Gastroesophageal sphincter (tissue), 4 donors: Measurements from ENCODE around the gene ZNF74. TPM values are rescaled to one million over a fixed set of nuclear protein-coding genes. Genes with fewer than 3 reads are reported as not detected.
A peak's percentile ranks its signal among the peaks of the same experiment; 100 is the strongest.

Experiments
- ATAC-seq: fragments of 150-250 bp; one replicate; pipeline ENCODE4 v1.9.1; 2016; ENCODE audit warnings: mild to moderate bottlenecking, moderate library complexity
- H3K27ac ChIP-seq, 4 donors: fragments of 200-600 bp; sonication (generic) in 3 of 4; 1 replicate in 3 of 4; 2 replicates in 1 of 4; pipeline ENCODE4 v1.5.1; 2016 to 2019
- H3K27me3 ChIP-seq: fragments of 200-600 bp; sonication (generic); one replicate; pipeline ENCODE4 v1.5.1; 2019
- H3K36me3 ChIP-seq, 2 donors: fragments of 200-600 bp; sonication (generic); one replicate each; pipeline ENCODE4 v1.5.1; 2019; ENCODE audit warnings: control low read depth in 1 of 2
- H3K4me1 ChIP-seq, 3 donors: fragments of 200-600 bp; sonication (generic); 1 replicate in 2 of 3; 2 replicates in 1 of 3; pipeline ENCODE4 v1.5.1; 2016 to 2019; ENCODE audit warnings: control low read depth in 2 of 3
- H3K4me3 ChIP-seq, 2 donors: fragments of 200-600 bp; sonication (generic); one replicate each; pipeline ENCODE4 v1.5.1; 2019; ENCODE audit warnings: mild to moderate bottlenecking in 1 of 2, moderate library complexity in 1 of 2
- H3K9me3 ChIP-seq, 3 donors: fragments of 200-600 bp; sonication (generic); one replicate each; pipeline ENCODE4 v1.5.1; 2017 to 2019; ENCODE audit warnings: control low read depth in 2 of 3
- EP300 ChIP-seq: sonication (generic); formaldehyde crosslinking; IDR thresholded peaks from one replicate; pipeline ENCODE4 v1.6.1; 2017; ENCODE audit warnings: antibody characterized with exemption, mild to moderate bottlenecking
- POLR2A ChIP-seq, 2 donors: fragments of 450-650 bp; IDR thresholded peaks; one replicate each; pipeline ENCODE4 v1.6.1; 2017; ENCODE audit warnings: antibody characterized with exemption in 2 of 2, mild to moderate bottlenecking in 2 of 2, moderate library complexity in 1 of 2
- POLR2AphosphoS5 ChIP-seq: sonication (generic); formaldehyde crosslinking; IDR thresholded peaks from one replicate; pipeline ENCODE4 v1.6.1; 2017; ENCODE audit warnings: antibody characterized with exemption
- WGBS, 2 donors: methylation state at CpG; one replicate each; pipeline ENCODE4 v1.1.5; 2018; ENCODE audit warnings: low coverage in 1 of 2; 5-methylcytosine and 5-hydroxymethylcytosine counted together
- total RNA-seq, 4 donors: library from RNA; depleted of rRNA; stranded (reverse); fragments of >200 nt; gene quantifications; one replicate each; pipeline ENCODE4 v1.1.0, GENCODE V29; 2016
- TF ChIP-seq, protein P1 (sequence below), 4 experiments: fragments of 200-600 bp in 2 of 4; fragments of 450-650 bp in 2 of 4; sonication (generic) in 1 of 4; IDR thresholded peaks; one replicate each; pipeline ENCODE4 v1.5.1; 2017 to 2019; ENCODE audit warnings: antibody characterized with exemption in 4 of 4, mild to moderate bottlenecking in 2 of 4, moderate library complexity in 2 of 4

ZNF74 gene
- total RNA-seq, 4 donors from 2014 or later: 8.6 to 19.9 (median 11.1) TPM

DNA sequence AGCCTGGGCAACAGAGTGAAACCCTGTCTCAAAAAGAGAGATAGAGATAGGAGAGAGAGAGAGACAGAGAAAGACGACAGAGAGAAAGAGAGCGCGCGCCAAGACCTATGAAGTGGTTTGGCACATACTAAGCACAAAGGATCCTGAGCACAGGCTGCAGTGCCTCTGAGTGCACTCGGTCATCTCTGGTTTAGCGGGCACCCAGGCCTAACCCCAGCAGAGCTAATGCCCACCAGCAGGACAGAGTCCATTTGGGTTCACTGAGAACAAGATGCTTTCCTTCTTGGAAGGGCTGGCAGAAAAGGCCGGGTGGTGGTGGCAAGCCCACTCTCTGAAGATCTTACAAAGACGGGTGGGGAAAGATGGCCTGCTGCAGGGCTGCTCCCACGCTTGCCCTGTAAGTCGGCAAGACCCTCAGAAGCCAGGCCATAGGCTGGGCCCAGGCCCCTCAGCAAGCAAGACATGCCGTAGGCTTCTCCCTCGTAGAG lies 40.4 kb downstream of the ZNF74 start:
- 90% methylated on average over 2 to 11 of the region's 12 CpGs for WGBS, 2 donors
- Histone ChIP-seq H3K27me3 (peaks cover 20% of the 10 kb centered on the region), H3K27ac (no peak overlapping the region), H3K4me3 (no peak overlapping the region), H3K9me3 (no peaks in the 10 kb centered on the region), H3K36me3 (peaks cover 0 to 15% of the 10 kb centered on the region in 2 donors), H3K4me1 (peaks cover 0 to 82% (median 21%) of the 10 kb centered on the region in 3 donors)
- TF ChIP-seq POLR2AphosphoS5: no peak
- TF ChIP-seq, protein P1, sequence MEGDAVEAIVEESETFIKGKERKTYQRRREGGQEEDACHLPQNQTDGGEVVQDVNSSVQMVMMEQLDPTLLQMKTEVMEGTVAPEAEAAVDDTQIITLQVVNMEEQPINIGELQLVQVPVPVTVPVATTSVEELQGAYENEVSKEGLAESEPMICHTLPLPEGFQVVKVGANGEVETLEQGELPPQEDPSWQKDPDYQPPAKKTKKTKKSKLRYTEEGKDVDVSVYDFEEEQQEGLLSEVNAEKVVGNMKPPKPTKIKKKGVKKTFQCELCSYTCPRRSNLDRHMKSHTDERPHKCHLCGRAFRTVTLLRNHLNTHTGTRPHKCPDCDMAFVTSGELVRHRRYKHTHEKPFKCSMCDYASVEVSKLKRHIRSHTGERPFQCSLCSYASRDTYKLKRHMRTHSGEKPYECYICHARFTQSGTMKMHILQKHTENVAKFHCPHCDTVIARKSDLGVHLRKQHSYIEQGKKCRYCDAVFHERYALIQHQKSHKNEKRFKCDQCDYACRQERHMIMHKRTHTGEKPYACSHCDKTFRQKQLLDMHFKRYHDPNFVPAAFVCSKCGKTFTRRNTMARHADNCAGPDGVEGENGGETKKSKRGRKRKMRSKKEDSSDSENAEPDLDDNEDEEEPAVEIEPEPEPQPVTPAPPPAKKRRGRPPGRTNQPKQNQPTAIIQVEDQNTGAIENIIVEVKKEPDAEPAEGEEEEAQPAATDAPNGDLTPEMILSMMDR (IDR thresholded peaks at IDR 0.05): no peak
- TF ChIP-seq POLR2A (IDR thresholded peaks at IDR 0.05): no peak
- TF ChIP-seq EP300: no peak
- no peak for ATAC-seq

DNA sequence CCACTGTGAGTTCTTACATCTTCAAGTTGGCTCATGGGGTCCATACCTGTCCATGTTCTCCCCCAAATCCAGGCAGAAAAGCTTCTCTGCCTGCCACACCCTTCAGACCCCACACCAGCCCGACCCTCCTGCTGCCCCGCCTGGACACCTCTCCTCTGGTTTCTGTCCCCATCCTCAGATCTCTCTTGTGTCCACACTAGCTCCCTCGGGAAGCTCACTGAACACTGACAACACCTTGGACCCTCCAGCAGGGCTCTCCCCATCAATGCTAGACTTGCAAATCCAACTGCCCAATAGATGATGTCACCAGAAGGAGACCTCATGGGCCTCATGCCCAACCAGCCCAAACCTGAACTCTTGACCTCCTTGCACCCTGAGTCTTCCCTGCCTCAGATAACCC lies 40.8 kb downstream of the ZNF74 start:
- Histone ChIP-seq H3K27ac (no peak overlapping the region), H3K36me3 (peaks cover 0 to 10% of the 10 kb centered on the region in 2 donors), H3K9me3 (no peaks in the 10 kb centered on the region), H3K4me3 (no peak overlapping the region), H3K4me1 (peaks cover 0 to 82% (median 21%) of the 10 kb centered on the region in 3 donors), H3K27me3 (peaks cover 20% of the 10 kb centered on the region)
- TF ChIP-seq EP300 (no peak), POLR2AphosphoS5 (no peak), POLR2A (IDR thresholded peaks at IDR 0.05) (no peak)
- TF ChIP-seq, protein P1 (IDR thresholded peaks at IDR 0.05): no peak
- ATAC-seq: no peak
- WGBS, 2 donors: 79 to 100% methylated on average over 2 to 3 of the region's 3 CpGs

DNA sequence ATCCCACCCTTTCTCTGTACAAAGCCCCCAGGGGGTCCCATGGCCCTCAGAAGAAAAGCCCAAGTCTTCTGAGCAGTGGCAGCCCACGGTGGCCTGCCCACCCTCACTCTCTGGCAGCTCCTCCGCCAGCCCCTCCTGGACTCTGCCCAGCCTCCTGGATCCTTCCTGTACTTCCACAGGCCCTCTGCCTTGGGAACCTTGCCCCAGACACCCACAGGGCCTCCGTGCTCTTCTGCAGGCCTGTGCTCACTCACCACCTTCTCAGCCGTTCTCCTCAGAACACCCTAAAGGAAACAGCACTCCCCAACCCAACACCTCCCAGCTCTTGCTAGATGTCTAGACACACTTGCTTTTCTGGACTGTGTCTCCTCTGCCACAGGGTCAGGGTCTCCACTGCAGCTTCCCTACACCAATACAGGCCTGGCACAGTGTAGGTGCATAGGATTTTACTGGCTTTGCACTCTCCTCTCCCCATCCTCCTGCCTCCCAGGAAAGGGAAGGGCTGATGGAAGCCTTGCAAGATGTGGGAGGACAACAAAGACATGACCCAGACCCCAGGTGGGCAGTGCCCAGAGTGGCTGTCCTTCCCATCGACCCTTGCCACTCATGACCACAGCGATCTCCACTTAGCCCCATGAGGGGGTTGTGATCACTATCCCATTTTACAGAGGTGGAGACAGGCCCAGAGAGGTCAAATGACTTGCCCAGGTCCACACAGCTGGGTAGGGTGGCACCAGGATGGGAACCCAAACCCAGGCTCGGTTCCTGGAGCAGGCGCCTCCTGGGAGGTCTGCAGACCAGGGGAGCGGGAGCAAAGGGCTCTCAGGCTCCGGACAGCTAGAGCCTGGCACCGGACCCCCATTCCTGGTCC lies 41.7 kb downstream of the ZNF74 start:
- WGBS, 2 donors: 58% methylated on average over 4 of the region's 11 CpGs; no CpG with 5 or more reads in 1 of the 2 donors
- H3K4me3 ChIP-seq: peak overlapping the region; percentile 48 to 80

DNA sequence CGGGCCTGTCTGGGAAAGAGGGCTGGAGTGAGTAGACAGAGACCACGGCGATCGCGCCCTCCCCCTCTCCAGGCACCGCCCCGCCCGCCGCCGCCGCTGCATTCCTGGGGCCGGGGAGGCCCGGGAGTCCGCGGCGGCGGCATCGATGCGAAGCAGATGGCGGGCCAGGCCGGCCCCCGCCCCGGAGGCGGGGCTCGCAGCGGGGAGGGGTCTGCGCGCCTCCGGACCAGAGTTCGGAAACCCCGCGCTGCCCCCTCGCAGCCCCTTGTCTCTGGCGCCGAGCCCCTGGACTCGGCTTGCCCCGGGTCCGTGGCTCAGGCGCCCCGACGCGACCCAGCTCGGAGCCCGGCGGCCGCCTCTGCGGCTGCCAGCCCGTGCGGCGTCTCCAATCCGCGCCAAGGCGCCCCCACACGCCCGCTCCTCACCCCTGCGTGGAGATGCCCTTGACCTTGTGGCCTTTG lies 42.4 kb downstream of the ZNF74 start:
- Histone ChIP-seq H3K36me3 (no peaks in the 10 kb centered on the region), H3K4me1 (peaks cover 0 to 71% (median 19%) of the 10 kb centered on the region in 3 donors), H3K4me3 (peak overlapping the region; percentile 48 to 80), H3K9me3 (no peaks in the 10 kb centered on the region), H3K27ac (peak overlapping the region in 3 of 4 donors; percentile 84 to 88 (median 85)), H3K27me3 (peaks cover 20% of the 10 kb centered on the region)
- TF ChIP-seq EP300: no peak
- TF ChIP-seq, protein P1 (IDR thresholded peaks at IDR 0.05): no peak
- no peak for TF ChIP-seq POLR2A (IDR thresholded peaks at IDR 0.05)
- TF ChIP-seq POLR2AphosphoS5: no peak
- peak; percentile 39 for ATAC-seq
- WGBS, 2 donors: no CpG with 5 or more reads among the region's 56 CpGs

More for the DNA sequence above, 41.7 kb downstream of the ZNF74 start:
- Histone ChIP-seq H3K27ac (peak overlapping the region in 3 of 4 donors; percentile 84 to 88 (median 85)), H3K4me1 (peaks cover 0 to 74% (median 21%) of the 10 kb centered on the region in 3 donors), H3K27me3 (peaks cover 20% of the 10 kb centered on the region), H3K36me3 (peaks cover 0 to 1% of the 10 kb centered on the region in 2 donors), H3K9me3 (no peaks in the 10 kb centered on the region)
- TF ChIP-seq POLR2A (IDR thresholded peaks at IDR 0.05): no peak
- no peak for TF ChIP-seq POLR2AphosphoS5
- no peak for TF ChIP-seq EP300
- TF ChIP-seq, protein P1 (IDR thresholded peaks at IDR 0.05): no peak
- ATAC-seq: no peak
